A549 (cell line): ENCODE data around the gene SF3B3.

Experiments
- CBX2 ChIP-seq: fragments of 200-600 bp; sonication (generic); IDR thresholded peaks from 2 replicates; pipeline ENCODE4 v1.6.1; 2016; ENCODE audit warnings: low read depth, mild to moderate bottlenecking, borderline replicate concordance
- CEBPB ChIP-seq, 2 experiments: fragments of >200 bp in 1 of 2; sonication (Bioruptor Twin) in 1 of 2; formaldehyde crosslinking in 1 of 2; IDR thresholded peaks; 2 replicates each; pipeline ENCODE4 v1.6.1; 2012 to 2016
- ESRRA ChIP-seq: fragments of 150-350 bp; IDR thresholded peaks from 2 replicates; pipeline ENCODE4 v1.6.1; 2014; ENCODE audit warnings: mild to moderate bottlenecking, low read length, borderline replicate concordance
- KDM1A ChIP-seq: fragments of 200-600 bp; sonication (generic); IDR thresholded peaks from 2 replicates; pipeline ENCODE4 v1.6.1; 2016; ENCODE audit warnings: low read depth, mild to moderate bottlenecking
- MYC ChIP-seq: IDR thresholded peaks from 2 replicates; pipeline ENCODE4 v1.6.1; 2012; ENCODE audit warnings: mild to moderate bottlenecking, inconsistent platforms, low read length, improper control_type of control experiment, borderline replicate concordance
- POLR2A ChIP-seq: IDR thresholded peaks from 2 replicates; pipeline ENCODE4 v1.6.1; 2012; ENCODE audit warnings: mild to moderate bottlenecking, low read length
- RAD21 ChIP-seq, 2 experiments: fragments of >200 bp in 1 of 2; sonication (Bioruptor Twin) in 1 of 2; formaldehyde crosslinking in 1 of 2; IDR thresholded peaks in 1 of 2; conservative IDR thresholded peaks in 1 of 2; 2 replicates in 1 of 2; 3 replicates in 1 of 2; pipeline ENCODE4 v1.6.1; 2012 to 2018; ENCODE audit warnings: inconsistent platforms in 1 of 2
- RCOR1 ChIP-seq: fragments of 150-350 bp; IDR thresholded peaks from 2 replicates; pipeline ENCODE4 v1.6.1; 2014; ENCODE audit warnings: antibody characterized with exemption, low read length, low read depth
- TF ChIP-seq, protein P1 (sequence below): fragments of >200 bp; sonication (Bioruptor Twin); formaldehyde crosslinking; IDR thresholded peaks from 3 replicates; pipeline ENCODE4 v1.5.1; 2016
- TF ChIP-seq, protein P2 (sequence below): fragments of 450-650 bp; IDR thresholded peaks from 2 replicates; pipeline ENCODE4 v1.6.1; 2014; ENCODE audit warnings: antibody characterized with exemption
- TF ChIP-seq, protein P3 (sequence below): fragments of >200 bp; sonication (Bioruptor Twin); formaldehyde crosslinking; IDR thresholded peaks from 3 replicates; pipeline ENCODE4 v1.6.1; 2016

DNA sequence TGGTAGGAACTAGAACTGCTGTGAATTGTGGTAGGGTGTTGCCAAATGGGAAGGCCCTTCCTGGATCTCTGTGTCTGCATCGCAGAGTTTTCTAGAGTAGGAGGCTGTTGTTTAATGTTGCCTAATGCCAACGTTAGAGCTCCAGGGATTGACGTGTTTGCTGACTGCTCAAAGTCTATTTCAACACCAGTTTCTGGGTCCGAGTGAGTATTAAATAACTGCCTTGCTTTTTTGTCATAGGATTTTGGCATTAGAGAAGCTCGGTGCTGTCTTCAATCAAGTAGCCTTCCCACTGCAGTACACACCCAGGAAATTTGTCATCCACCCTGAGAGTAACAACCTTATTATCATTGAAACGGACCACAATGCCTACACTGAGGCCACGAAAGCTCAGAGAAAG is 40.0 kb downstream of the SF3B3 start:
- TF ChIP-seq POLR2A (no peak), CBX2 (no peak), KDM1A (no peak), CEBPB (IDR thresholded peaks at IDR 0.05) (no peak), RCOR1 (no peak), MYC (no peak), RAD21 (conservative IDR thresholded peaks at IDR 0.05 in 1 of 2, IDR thresholded peaks at IDR 0.05 in 1 of 2) (no peak), ESRRA (no peak)
- TF ChIP-seq, protein P1, sequence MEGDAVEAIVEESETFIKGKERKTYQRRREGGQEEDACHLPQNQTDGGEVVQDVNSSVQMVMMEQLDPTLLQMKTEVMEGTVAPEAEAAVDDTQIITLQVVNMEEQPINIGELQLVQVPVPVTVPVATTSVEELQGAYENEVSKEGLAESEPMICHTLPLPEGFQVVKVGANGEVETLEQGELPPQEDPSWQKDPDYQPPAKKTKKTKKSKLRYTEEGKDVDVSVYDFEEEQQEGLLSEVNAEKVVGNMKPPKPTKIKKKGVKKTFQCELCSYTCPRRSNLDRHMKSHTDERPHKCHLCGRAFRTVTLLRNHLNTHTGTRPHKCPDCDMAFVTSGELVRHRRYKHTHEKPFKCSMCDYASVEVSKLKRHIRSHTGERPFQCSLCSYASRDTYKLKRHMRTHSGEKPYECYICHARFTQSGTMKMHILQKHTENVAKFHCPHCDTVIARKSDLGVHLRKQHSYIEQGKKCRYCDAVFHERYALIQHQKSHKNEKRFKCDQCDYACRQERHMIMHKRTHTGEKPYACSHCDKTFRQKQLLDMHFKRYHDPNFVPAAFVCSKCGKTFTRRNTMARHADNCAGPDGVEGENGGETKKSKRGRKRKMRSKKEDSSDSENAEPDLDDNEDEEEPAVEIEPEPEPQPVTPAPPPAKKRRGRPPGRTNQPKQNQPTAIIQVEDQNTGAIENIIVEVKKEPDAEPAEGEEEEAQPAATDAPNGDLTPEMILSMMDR, result no peak
- TF ChIP-seq, protein P2, sequence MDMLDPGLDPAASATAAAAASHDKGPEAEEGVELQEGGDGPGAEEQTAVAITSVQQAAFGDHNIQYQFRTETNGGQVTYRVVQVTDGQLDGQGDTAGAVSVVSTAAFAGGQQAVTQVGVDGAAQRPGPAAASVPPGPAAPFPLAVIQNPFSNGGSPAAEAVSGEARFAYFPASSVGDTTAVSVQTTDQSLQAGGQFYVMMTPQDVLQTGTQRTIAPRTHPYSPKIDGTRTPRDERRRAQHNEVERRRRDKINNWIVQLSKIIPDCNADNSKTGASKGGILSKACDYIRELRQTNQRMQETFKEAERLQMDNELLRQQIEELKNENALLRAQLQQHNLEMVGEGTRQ, result no peak
- TF ChIP-seq, protein P3, sequence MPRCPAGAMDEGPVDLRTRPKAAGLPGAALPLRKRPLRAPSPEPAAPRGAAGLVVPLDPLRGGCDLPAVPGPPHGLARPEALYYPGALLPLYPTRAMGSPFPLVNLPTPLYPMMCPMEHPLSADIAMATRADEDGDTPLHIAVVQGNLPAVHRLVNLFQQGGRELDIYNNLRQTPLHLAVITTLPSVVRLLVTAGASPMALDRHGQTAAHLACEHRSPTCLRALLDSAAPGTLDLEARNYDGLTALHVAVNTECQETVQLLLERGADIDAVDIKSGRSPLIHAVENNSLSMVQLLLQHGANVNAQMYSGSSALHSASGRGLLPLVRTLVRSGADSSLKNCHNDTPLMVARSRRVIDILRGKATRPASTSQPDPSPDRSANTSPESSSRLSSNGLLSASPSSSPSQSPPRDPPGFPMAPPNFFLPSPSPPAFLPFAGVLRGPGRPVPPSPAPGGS, result no peak
